OCI-LY7 (cell line): ENCODE data around the gene NOP9. TPM values are rescaled to one million over a fixed set of nuclear protein-coding genes. Genes with fewer than 3 reads are reported as not detected.
A peak's percentile ranks its signal among the peaks of the same experiment; 100 is the strongest.

Experiments
- BruUV-seq: library from RNA; stranded (reverse); fragments of 400-500 nt; replicated peaks from 2 replicates; lab custom pipeline; 2021; lab: Mats Ljungman, UMichigan
- CTCF ChIA-PET: fragments of 300-600 bp; sonication (Branson Sonifier 250); formaldehyde crosslinking; loops from one replicate; lab custom pipeline; 2022; ENCODE audit warnings: antibody characterized with exemption; ENCODE audit not compliant: unreplicated experiment; lab: Charles Lee
- POLR2A ChIA-PET: fragments of 300-600 bp; sonication (Branson Sonifier 250); formaldehyde crosslinking; loops from one replicate; lab custom pipeline; 2022; ENCODE audit warnings: antibody characterized with exemption; lab: Charles Lee
- DNase-seq: peaks from one replicate; pipeline ENCODE4 v3.0.0-alpha.2; 2015; ENCODE audit warnings: low spot score
- H2AFZ ChIP-seq: fragments of 200-600 bp; sonication (generic), shearing (Covaris generic); 2 replicates; pipeline ENCODE4 v1.6.1; 2014; ENCODE audit warnings: mild to moderate bottlenecking, antibody characterized with exemption, low read length, moderate library complexity
- H3K27ac ChIP-seq: fragments of 200-600 bp; sonication (generic); 2 replicates; pipeline ENCODE4 v1.5.1; 2014; ENCODE audit warnings: mixed run types, low read depth, mild to moderate bottlenecking, moderate library complexity, low read length, inconsistent platforms; ENCODE audit not compliant: poor library complexity, severe bottlenecking
- H3K36me3 ChIP-seq: fragments of 200-600 bp; sonication (generic); 2 replicates; pipeline ENCODE4 v1.6.1; 2014; ENCODE audit warnings: mild to moderate bottlenecking, antibody characterized with exemption, low read length, moderate library complexity, mixed read lengths; ENCODE audit not compliant: insufficient read depth
- H3K4me1 ChIP-seq: fragments of 200-600 bp; sonication (generic); 2 replicates; pipeline ENCODE4 v1.5.1; 2014; ENCODE audit warnings: mild to moderate bottlenecking, low read length; ENCODE audit not compliant: insufficient read depth, poor library complexity, severe bottlenecking
- H3K4me2 ChIP-seq: fragments of 200-600 bp; sonication (generic); 2 replicates; pipeline ENCODE4 v1.6.1; 2014; ENCODE audit warnings: mild to moderate bottlenecking, low read length
- H3K4me3 ChIP-seq: fragments of 200-600 bp; sonication (generic); 2 replicates; pipeline ENCODE4 v1.5.1; 2014; ENCODE audit warnings: mild to moderate bottlenecking, low read depth, low read length; ENCODE audit not compliant: poor library complexity, severe bottlenecking
- H3K79me2 ChIP-seq: fragments of 200-600 bp; sonication (generic); 2 replicates; pipeline ENCODE4 v1.6.1; 2016; ENCODE audit warnings: low read depth, mild to moderate bottlenecking, low read length, moderate library complexity, mixed read lengths; ENCODE audit not compliant: insufficient read depth
- H3K9me2 ChIP-seq: fragments of 200-600 bp; sonication (generic); 2 replicates; pipeline ENCODE4 v1.6.1; 2016; ENCODE audit warnings: mild to moderate bottlenecking, low read length, mixed read lengths; ENCODE audit not compliant: insufficient read depth
- H3K9me3 ChIP-seq: fragments of 200-600 bp; sonication (generic); 2 replicates; pipeline ENCODE4 v1.6.1; 2014; ENCODE audit warnings: mild to moderate bottlenecking, mixed run types, low read length, mixed read lengths
- H4K20me1 ChIP-seq: fragments of 200-600 bp; sonication (generic); 2 replicates; pipeline ENCODE4 v1.6.1; 2014; ENCODE audit warnings: mild to moderate bottlenecking, antibody characterized with exemption, low read length, moderate library complexity, mixed read lengths; ENCODE audit not compliant: insufficient read depth
- CTCF ChIP-seq: fragments of 200-600 bp; sonication (generic); conservative IDR thresholded peaks from 2 replicates; pipeline ENCODE4 v1.5.1; 2014; ENCODE audit warnings: mild to moderate bottlenecking, antibody characterized with exemption, low read length, moderate library complexity, mixed read lengths
- EZH2phosphoT487 ChIP-seq: fragments of 200-600 bp; sonication (generic); IDR thresholded peaks from 2 replicates; pipeline ENCODE4 v1.6.1; 2018; ENCODE audit warnings: low read depth, borderline replicate concordance, mild to moderate bottlenecking, mixed run types, antibody characterized with exemption, low read length, moderate library complexity, mixed read lengths
- intact Hi-C: fragments of 100-400 bp; cut with micrococcal nuclease; formaldehyde crosslinking; loops from one replicate; pipeline ENCODE4 v1.10.0; 2022; ENCODE audit not compliant: unreplicated experiment
- total RNA-seq, 2 experiments: library from RNA; depleted of rRNA in 1 of 2; stranded (reverse); fragments of >200 nt in 1 of 2; shearing (Covaris generic) in 1 of 2; gene quantifications; 2 replicates each; pipeline ENCODE4 v1.2.3, GENCODE V29; 2014 to 2022

Gene NOP9
- total RNA-seq, 2 experiments from 2014 or later = 33.2 to 52.6 TPM

GRCh38 chr14:24293525-24293924 lies 6.1 kb upstream of the NOP9 start:
- H3K4me2 ChIP-seq = no peak overlapping the region
- H3K9me3 ChIP-seq = no peaks in the 10 kb centered on the region
- no peaks in the 10 kb centered on the region for H3K79me2 ChIP-seq
- CTCF ChIA-PET = interaction anchor here (1.1 kb wide), 1 partner anchor 61 kb away, joined by 3 read pairs; the partner anchor contains the start of gene GMPR2
- intact Hi-C loops = no loop called here
- no peak overlapping the region for H3K27ac ChIP-seq
- H4K20me1 ChIP-seq = no peaks in the 10 kb centered on the region
- H2AFZ ChIP-seq = no peak overlapping the region
- H3K4me3 ChIP-seq = no peak overlapping the region
- DNase-seq = no peak
- BruUV-seq = no TSS peak
- H3K36me3 ChIP-seq = peaks cover 34% of the 10 kb centered on the region
- H3K4me1 ChIP-seq = peaks cover 10% of the 10 kb centered on the region
- TF ChIP-seq EZH2phosphoT487 (no peak), CTCF (no peak)
- H3K9me2 ChIP-seq = no peaks in the 10 kb centered on the region
- POLR2A ChIA-PET = interaction anchor here (1.2 kb wide), 1 partner anchor 51 kb away, joined by 7 read pairs; the partner anchor contains the start of gene TINF2

- intact Hi-C loops = loop anchor here (1.0 to 5.0 kb wide), 2 partner anchors 53 to 284 kb away; no protein-coding TSS in a partner anchor
- peaks cover 26% of the 10 kb centered on the region; the same call in 1 of the 2 replicates for H3K36me3 ChIP-seq
- H4K20me1 ChIP-seq = peaks cover 11% of the 10 kb centered on the region; the same call in 1 of the 2 replicates
- no peaks in the 10 kb centered on the region for H3K9me3 ChIP-seq
- no peak overlapping the region for H3K4me2 ChIP-seq
- no TSS peak for BruUV-seq
- no peak overlapping the region for H2AFZ ChIP-seq
- no peak overlapping the region for H3K27ac ChIP-seq
- DNase-seq = peak; percentile 76
- no peak overlapping the region for H3K4me3 ChIP-seq
- TF ChIP-seq EZH2phosphoT487 (no peak), CTCF (peak; percentile 91)
- H3K79me2 ChIP-seq = peaks cover 18% of the 10 kb centered on the region
- H3K9me2 ChIP-seq = no peaks in the 10 kb centered on the region
- peaks cover 30% of the 10 kb centered on the region for H3K4me1 ChIP-seq
- CTCF ChIA-PET = interaction anchor here (0.6 to 1.9 kb wide), 4 partner anchors 14 to 135 kb away, joined by 3 to 6 read pairs (median 4); partner anchors contain the start of gene TINF2
- POLR2A ChIA-PET = interaction anchor here (0.6 to 4.0 kb wide), 4 partner anchors 25 to 726 kb away, joined by 3 to 25 read pairs (median 10); partner anchors contain the start of genes RABGGTA and TINF2
These were observed 3.1 kb upstream of the NOP9 start for GRCh38 chr14:24296341-24297157.
